Neural cell (in vitro differentiated cells): Measurements from ENCODE around the gene HS6ST3. TPM values are rescaled to one million over a fixed set of nuclear protein-coding genes. Genes with fewer than 3 reads are reported as not detected.

Experiments
- H2AFZ ChIP-seq: fragments of 200-600, 300-800 bp; sonication (generic), shearing (Covaris generic); 2 replicates; pipeline ENCODE4 v1.6.0; 2014; ENCODE audit warnings: low read depth, mild to moderate bottlenecking, antibody characterized with exemption, low read length, moderate library complexity
- H3F3A ChIP-seq: fragments of 200-600 bp; shearing (Covaris generic); 2 replicates; pipeline ENCODE4 v1.6.1; 2016; ENCODE audit warnings: mild to moderate bottlenecking, moderate library complexity, mixed read lengths, antibody characterized with exemption, low read length; ENCODE audit not compliant: insufficient read depth, poor library complexity, severe bottlenecking
- H3K27ac ChIP-seq: fragments of 200-600, 300-800 bp; sonication (generic), shearing (Covaris generic); 2 replicates; pipeline ENCODE4 v1.5.1; 2014; ENCODE audit warnings: mild to moderate bottlenecking, low read length, moderate library complexity
- H3K27me3 ChIP-seq: fragments of 300-800, 200-600 bp; sonication (generic), shearing (Covaris generic); 2 replicates; pipeline ENCODE4 v1.6.0; 2014; ENCODE audit warnings: mild to moderate bottlenecking, low read depth, low read length, moderate library complexity; ENCODE audit not compliant: insufficient read depth
- H3K36me3 ChIP-seq: fragments of 300-800, 200-600 bp; sonication (generic), shearing (Covaris generic); 2 replicates; pipeline ENCODE4 v1.5.1; 2014; ENCODE audit warnings: mild to moderate bottlenecking, antibody characterized with exemption, low read length, moderate library complexity; ENCODE audit not compliant: insufficient read depth
- H3K4me2 ChIP-seq: fragments of 300-800, 200-600 bp; sonication (generic), shearing (Covaris generic); 2 replicates; pipeline ENCODE4 v1.6.0; 2014; ENCODE audit warnings: mild to moderate bottlenecking, low read length
- H3K4me3 ChIP-seq: fragments of 300-800, 200-600 bp; sonication (generic), shearing (Covaris generic); 2 replicates; pipeline ENCODE4 v1.5.1; 2014; ENCODE audit warnings: mild to moderate bottlenecking, low read length, moderate library complexity
- H3K79me2 ChIP-seq: fragments of 200-600 bp; shearing (Covaris generic); replicated peaks from 2 replicates; pipeline ENCODE4 v1.6.0; 2014; ENCODE audit warnings: mild to moderate bottlenecking, low read length, moderate library complexity; ENCODE audit not compliant: insufficient read depth
- H3K9ac ChIP-seq: fragments of 300-800, 200-600 bp; sonication (generic), shearing (Covaris generic); 2 replicates; pipeline ENCODE4 v1.6.1; 2016; ENCODE audit warnings: mild to moderate bottlenecking, low read length, mixed read lengths
- H3K9me2 ChIP-seq: fragments of 200-600 bp; shearing (Covaris generic); 2 replicates; pipeline ENCODE4 v1.6.1; 2016; ENCODE audit warnings: mild to moderate bottlenecking, low read length, mixed read lengths; ENCODE audit not compliant: insufficient read depth
- H3K9me3 ChIP-seq: fragments of 200-600, 300-800 bp; sonication (generic), shearing (Covaris generic); 2 replicates; pipeline ENCODE4 v1.6.1; 2016; ENCODE audit warnings: mild to moderate bottlenecking, mixed run types, low read length, moderate library complexity, mixed read lengths
- H4K20me1 ChIP-seq: fragments of 200-600 bp; shearing (Covaris generic); 2 replicates; pipeline ENCODE4 v1.6.1; 2016; ENCODE audit warnings: mild to moderate bottlenecking, mixed run types; ENCODE audit not compliant: insufficient read depth
- CTCF ChIP-seq: fragments of 450-650 bp; IDR thresholded peaks from 2 replicates; pipeline ENCODE4 v1.5.1; 2014; ENCODE audit warnings: antibody characterized with exemption, mild to moderate bottlenecking, moderate library complexity; ENCODE audit not compliant: poor library complexity, severe bottlenecking
- EP300 ChIP-seq: fragments of 450-650 bp; conservative IDR thresholded peaks from 2 replicates; pipeline ENCODE4 v1.6.1; 2014; ENCODE audit warnings: antibody characterized with exemption, mild to moderate bottlenecking, moderate library complexity; ENCODE audit not compliant: poor library complexity, severe bottlenecking
- EZH2 ChIP-seq: fragments of 200-600, 300-800 bp; shearing (Covaris generic), sonication (generic); IDR thresholded peaks from 2 replicates; pipeline ENCODE4 v1.6.1; 2014; ENCODE audit warnings: antibody characterized with exemption, low read length, borderline replicate concordance, mild to moderate bottlenecking; ENCODE audit not compliant: insufficient read depth, poor library complexity, severe bottlenecking
- MXI1 ChIP-seq: fragments of 450-650 bp; conservative IDR thresholded peaks from 2 replicates; pipeline ENCODE4 v1.6.1; 2014; ENCODE audit warnings: antibody characterized with exemption, mild to moderate bottlenecking; ENCODE audit not compliant: poor library complexity, severe bottlenecking
- POLR2AphosphoS5 ChIP-seq: IDR thresholded peaks from 2 replicates; pipeline ENCODE4 v1.6.1; 2012
- RAD21 ChIP-seq: fragments of 450-650 bp; conservative IDR thresholded peaks from 2 replicates; pipeline ENCODE4 v1.6.1; 2014; ENCODE audit warnings: antibody characterized with exemption, mild to moderate bottlenecking, moderate library complexity
- REST ChIP-seq: IDR thresholded peaks from 2 replicates; pipeline ENCODE4 v1.6.1; 2012; ENCODE audit warnings: borderline replicate concordance
- SMC3 ChIP-seq: fragments of 450-650 bp; conservative IDR thresholded peaks from 2 replicates; pipeline ENCODE4 v1.6.1; 2014; ENCODE audit warnings: antibody characterized with exemption, mild to moderate bottlenecking, moderate library complexity; ENCODE audit not compliant: poor library complexity
- TAF1 ChIP-seq: IDR thresholded peaks from 2 replicates; pipeline ENCODE4 v1.6.1; 2012; ENCODE audit warnings: low read depth
- polyA plus RNA-seq: library from polyadenylated mRNA; depleted of rRNA; stranded (reverse); fragments of >200 nt; gene quantifications from 2 replicates; pipeline ENCODE4 v1.2.3, GENCODE V29; 2014

Gene HS6ST3
- polyA plus RNA-seq, 1 donor from 2014 or later = 10.9 TPM

- no peaks in the 10 kb centered on the region for H3K79me2 ChIP-seq
- no peak overlapping the region for H3K4me3 ChIP-seq
- no peaks in the 10 kb centered on the region for H3F3A ChIP-seq
- H2AFZ ChIP-seq = no peak overlapping the region
- H3K9me2 ChIP-seq = no peaks in the 10 kb centered on the region
- H3K4me2 ChIP-seq = no peak overlapping the region
- no peak overlapping the region for H3K9ac ChIP-seq
- peak overlapping the region; percentile 18 for H3K27ac ChIP-seq
- H3K36me3 ChIP-seq = no peaks in the 10 kb centered on the region
- TF ChIP-seq TAF1 = no peak
- TF ChIP-seq EZH2 = no peak
- TF ChIP-seq EP300 = peak; percentile 44
- no peak for TF ChIP-seq SMC3
- H3K9me3 ChIP-seq = no peaks in the 10 kb centered on the region
- no peaks in the 10 kb centered on the region for H3K27me3 ChIP-seq
- no peaks in the 10 kb centered on the region for H4K20me1 ChIP-seq
Observed at GRCh38 chr13:96744367-96745331, 654.7 kb downstream of the HS6ST3 start.

- no peaks in the 10 kb centered on the region for H3K79me2 ChIP-seq
- TF ChIP-seq REST (no peak), EP300 (no peak), CTCF (no peak), SMC3 (no peak), EZH2 (no peak), RAD21 (no peak), TAF1 (no peak), MXI1 (no peak), POLR2AphosphoS5 (no peak)
- H3K4me2 ChIP-seq = no peak overlapping the region
- no peaks in the 10 kb centered on the region for H3K9me2 ChIP-seq
- H3K27ac ChIP-seq = no peak overlapping the region
- no peaks in the 10 kb centered on the region for H3F3A ChIP-seq
- no peak overlapping the region for H2AFZ ChIP-seq
- no peak overlapping the region for H3K4me3 ChIP-seq
- no peaks in the 10 kb centered on the region for H3K9me3 ChIP-seq
- no peaks in the 10 kb centered on the region for H3K36me3 ChIP-seq
- no peak overlapping the region for H3K9ac ChIP-seq
- no peaks in the 10 kb centered on the region for H3K27me3 ChIP-seq
- H4K20me1 ChIP-seq = no peaks in the 10 kb centered on the region
Observed at GRCh38 chr13:96746886-96747285, 657.0 kb downstream of the HS6ST3 start.
